HG03520 (cell line): ENCODE measurements around the gene TBC1D28.
"Not testable (repeated sequence)": the region's sequence is repeated elsewhere in the genome, so short reads cannot be mapped to it uniquely, and the experiment has no call there.

ENCODE experiments used
- ATAC-seq: cut with Tn5 transposase; IDR thresholded peaks from one replicate; pipeline ENCODE4 v1.9.1; 2021; ENCODE audit warnings: mild to moderate bottlenecking, moderate library complexity; ENCODE audit not compliant: unreplicated experiment

The TBC1D28 gene

GRCh38 chr17:18617613-18618012 is 26.6 kb downstream of the TBC1D28 start:
- not testable (repeated sequence) for ATAC-seq

GRCh38 chr17:18613016-18613415 is 31.2 kb downstream of the TBC1D28 start:
- not testable (repeated sequence) for ATAC-seq

DNA sequence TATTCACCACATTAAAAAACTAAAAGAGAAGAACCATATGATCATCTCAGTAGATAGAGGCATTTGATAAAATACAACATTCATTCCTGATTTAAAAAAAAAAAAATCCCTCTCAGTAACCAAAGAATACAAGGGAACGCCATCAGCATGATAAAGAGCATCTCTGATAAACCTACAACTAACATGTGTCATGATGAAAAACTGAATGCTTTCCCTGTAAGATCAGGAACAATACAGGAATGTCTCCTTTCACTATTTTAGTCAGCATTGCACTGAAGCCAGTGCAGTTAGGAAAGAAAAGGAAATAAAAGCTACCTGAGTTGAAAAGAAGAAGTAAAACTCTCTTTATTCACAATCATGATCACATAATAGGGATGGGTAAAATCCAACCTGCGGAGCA is 51.1 kb downstream of the TBC1D28 start:
- not testable (repeated sequence) for ATAC-seq
